MCF 10A (cell line): Measurements from ENCODE around the gene PLXNB2. TPM values are rescaled to one million over a fixed set of nuclear protein-coding genes. Genes with fewer than 3 reads are reported as not detected.

Experiments
- BruUV-seq: library from RNA; stranded (reverse); fragments of 400-500 nt; replicated peaks from 2 replicates; lab custom pipeline; 2021; lab: Mats Ljungman, UMichigan
- CTCF ChIA-PET: fragments of 300-600 bp; sonication (Branson Sonifier 250); formaldehyde crosslinking; extraction: SDS; loops from one replicate; lab custom pipeline; 2021; ENCODE audit warnings: antibody characterized with exemption, inconsistent platforms; lab: Yijun Ruan, JAX
- POLR2A ChIA-PET: fragments of 300-600, 350-650 bp; sonication (Branson Sonifier 250); formaldehyde crosslinking; extraction: SDS; loops from one replicate; lab custom pipeline; 2020; ENCODE audit warnings: antibody characterized with exemption, inconsistent platforms; lab: Yijun Ruan, JAX
- DNase-seq: peaks from one replicate; pipeline ENCODE4 v3.0.0-alpha.2; 2018; ENCODE audit not compliant: unreplicated experiment
- H3K27ac Mint-ChIP-seq: one replicate; pipeline ENCODE4 v1.8.0; 2022; ENCODE audit warnings: mild to moderate bottlenecking, low read depth, mixed read lengths; ENCODE audit not compliant: unreplicated experiment
- H3K27me3 Mint-ChIP-seq: one replicate; pipeline ENCODE4 v1.8.0; 2022; ENCODE audit warnings: mixed read lengths; ENCODE audit not compliant: insufficient read depth, unreplicated experiment
- H3K36me3 Mint-ChIP-seq: one replicate; pipeline ENCODE4 v1.8.0; 2022; ENCODE audit warnings: mild to moderate bottlenecking, moderate library complexity, mixed read lengths; ENCODE audit not compliant: insufficient read depth, unreplicated experiment
- H3K4me1 Mint-ChIP-seq: one replicate; pipeline ENCODE4 v1.8.0; 2022; ENCODE audit warnings: mixed read lengths; ENCODE audit not compliant: insufficient read depth, unreplicated experiment
- H3K4me3 Mint-ChIP-seq: one replicate; pipeline ENCODE4 v1.8.0; 2022; ENCODE audit warnings: mild to moderate bottlenecking, moderate library complexity, mixed read lengths; ENCODE audit not compliant: unreplicated experiment
- H3K9me3 Mint-ChIP-seq: one replicate; pipeline ENCODE4 v1.8.0; 2022; ENCODE audit warnings: mixed read lengths; ENCODE audit not compliant: unreplicated experiment
- intact Hi-C: fragments of 100-400 bp; cut with micrococcal nuclease; formaldehyde crosslinking; loops from 2 replicates; pipeline ENCODE4 v1.14.1; 2022
- total RNA-seq: library from RNA; stranded (reverse); gene quantifications from 2 replicates; pipeline ENCODE4 v1.2.3, GENCODE V29; 2022
- TF ChIP-seq, protein P1 (sequence below): fragments of 200-600 bp; IDR thresholded peaks from one replicate; pipeline ENCODE4 v1.8.0; 2022; ENCODE audit warnings: antibody characterized with exemption, mild to moderate bottlenecking; ENCODE audit not compliant: unreplicated experiment

Gene PLXNB2
- total RNA-seq, 1 experiment from 2014 or later, result 199 TPM

DNA sequence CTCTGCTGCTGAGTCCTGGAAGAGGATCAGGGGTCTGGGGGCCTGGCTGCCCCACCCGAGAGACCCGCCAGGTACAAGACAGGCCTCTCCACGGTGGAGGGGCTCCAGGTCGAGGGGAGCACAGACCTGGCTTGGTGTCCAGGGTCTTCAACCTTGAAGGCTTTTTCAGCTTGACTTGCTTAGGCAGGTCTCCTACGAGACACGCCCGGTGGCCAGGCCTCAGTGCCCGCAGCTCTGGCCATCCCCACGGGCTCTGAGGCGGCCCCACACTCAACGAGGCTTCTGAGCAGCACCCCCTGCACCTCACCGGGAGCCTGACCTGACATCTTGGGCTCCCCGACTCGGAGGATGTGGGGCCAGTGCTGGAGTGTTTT is 6.6 kb upstream of the PLXNB2 start:
- ChIA-PET CTCF (interaction anchor here (1.6 kb wide), 1 partner anchor 9 kb away, joined by 3 read pairs; no protein-coding TSS in a partner anchor), POLR2A (interaction anchor here (1.4 kb wide), 1 partner anchor 12 kb away, joined by 4 read pairs; the partner anchor contains the start of gene DENND6B)
- no TSS peak for BruUV-seq
- Mint-ChIP-seq H3K9me3 (no peaks in the 10 kb centered on the region), H3K36me3 (no peaks in the 10 kb centered on the region), H3K27me3 (no peaks in the 10 kb centered on the region), H3K4me1 (peaks cover 6% of the 10 kb centered on the region), H3K4me3 (no peak overlapping the region), H3K27ac (no peak overlapping the region)
- TF ChIP-seq, protein P1, sequence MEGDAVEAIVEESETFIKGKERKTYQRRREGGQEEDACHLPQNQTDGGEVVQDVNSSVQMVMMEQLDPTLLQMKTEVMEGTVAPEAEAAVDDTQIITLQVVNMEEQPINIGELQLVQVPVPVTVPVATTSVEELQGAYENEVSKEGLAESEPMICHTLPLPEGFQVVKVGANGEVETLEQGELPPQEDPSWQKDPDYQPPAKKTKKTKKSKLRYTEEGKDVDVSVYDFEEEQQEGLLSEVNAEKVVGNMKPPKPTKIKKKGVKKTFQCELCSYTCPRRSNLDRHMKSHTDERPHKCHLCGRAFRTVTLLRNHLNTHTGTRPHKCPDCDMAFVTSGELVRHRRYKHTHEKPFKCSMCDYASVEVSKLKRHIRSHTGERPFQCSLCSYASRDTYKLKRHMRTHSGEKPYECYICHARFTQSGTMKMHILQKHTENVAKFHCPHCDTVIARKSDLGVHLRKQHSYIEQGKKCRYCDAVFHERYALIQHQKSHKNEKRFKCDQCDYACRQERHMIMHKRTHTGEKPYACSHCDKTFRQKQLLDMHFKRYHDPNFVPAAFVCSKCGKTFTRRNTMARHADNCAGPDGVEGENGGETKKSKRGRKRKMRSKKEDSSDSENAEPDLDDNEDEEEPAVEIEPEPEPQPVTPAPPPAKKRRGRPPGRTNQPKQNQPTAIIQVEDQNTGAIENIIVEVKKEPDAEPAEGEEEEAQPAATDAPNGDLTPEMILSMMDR, result no peak
- intact Hi-C loops, result no loop called here
- DNase-seq, result no peak

DNA sequence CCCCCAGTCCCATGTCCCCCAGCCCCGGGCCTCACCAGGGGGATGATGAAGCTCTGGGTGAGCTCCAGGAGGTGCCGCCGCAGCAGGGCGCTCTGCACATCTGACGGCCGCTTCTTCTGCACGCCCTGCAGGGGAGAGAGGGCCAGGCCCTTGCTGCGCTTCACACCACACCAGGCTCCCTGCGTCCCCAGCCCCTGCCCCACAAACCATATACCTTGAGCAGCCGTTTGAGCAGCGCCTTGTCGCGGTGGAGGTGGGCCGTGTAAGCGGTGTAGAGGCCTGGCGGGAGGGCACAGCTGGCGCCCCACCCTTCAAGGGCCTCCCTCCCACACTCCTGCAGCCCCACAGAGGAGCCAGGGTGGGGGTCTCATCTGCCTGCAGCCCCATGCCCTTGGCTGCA is 6.2 kb upstream of the PLXNB2 start:
- H3K4me3 Mint-ChIP-seq, result no peak overlapping the region
- no peak overlapping the region for H3K27ac Mint-ChIP-seq
- H3K4me1 Mint-ChIP-seq, result peaks cover 9% of the 10 kb centered on the region
- H3K9me3 Mint-ChIP-seq, result no peaks in the 10 kb centered on the region
- ChIA-PET CTCF (interaction anchor here (1.6 kb wide), 1 partner anchor 10 kb away, joined by 3 read pairs; no protein-coding TSS in a partner anchor), POLR2A (no interaction called here)
- TF ChIP-seq, protein P1, result no peak
- H3K36me3 Mint-ChIP-seq, result no peaks in the 10 kb centered on the region
- no peak for DNase-seq
- intact Hi-C loops, result no loop called here
- H3K27me3 Mint-ChIP-seq, result no peaks in the 10 kb centered on the region
- no TSS peak for BruUV-seq

DNA sequence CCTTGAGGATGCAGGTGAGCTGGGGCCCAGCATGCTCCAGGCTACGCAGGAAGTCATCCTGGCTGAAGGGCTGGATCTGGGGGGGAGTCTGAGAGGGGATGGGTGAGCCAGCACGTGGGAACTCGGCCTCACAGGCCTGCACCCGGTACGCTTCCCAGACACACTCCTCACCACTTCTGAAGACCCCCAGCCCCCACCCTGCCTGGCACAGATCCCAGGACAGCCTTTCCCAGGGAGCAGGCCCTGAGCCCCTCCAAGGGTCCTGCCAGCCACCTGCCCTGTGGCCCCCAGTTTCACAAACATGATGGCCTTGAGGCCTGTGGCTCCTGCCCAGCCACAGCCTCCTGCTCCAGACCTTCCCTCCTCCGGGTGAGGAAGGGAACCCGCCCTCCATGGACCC is 5.6 kb upstream of the PLXNB2 start:
- H3K27ac Mint-ChIP-seq, result no peak overlapping the region
- intact Hi-C loops, result no loop called here
- peaks cover 10% of the 10 kb centered on the region for H3K4me1 Mint-ChIP-seq
- TF ChIP-seq, protein P1, result no peak
- no peaks in the 10 kb centered on the region for H3K27me3 Mint-ChIP-seq
- BruUV-seq, result no TSS peak
- no peaks in the 10 kb centered on the region for H3K36me3 Mint-ChIP-seq
- ChIA-PET POLR2A (no interaction called here), CTCF (no interaction called here)
- no peak overlapping the region for H3K4me3 Mint-ChIP-seq
- no peaks in the 10 kb centered on the region for H3K9me3 Mint-ChIP-seq
- DNase-seq, result no peak

DNA sequence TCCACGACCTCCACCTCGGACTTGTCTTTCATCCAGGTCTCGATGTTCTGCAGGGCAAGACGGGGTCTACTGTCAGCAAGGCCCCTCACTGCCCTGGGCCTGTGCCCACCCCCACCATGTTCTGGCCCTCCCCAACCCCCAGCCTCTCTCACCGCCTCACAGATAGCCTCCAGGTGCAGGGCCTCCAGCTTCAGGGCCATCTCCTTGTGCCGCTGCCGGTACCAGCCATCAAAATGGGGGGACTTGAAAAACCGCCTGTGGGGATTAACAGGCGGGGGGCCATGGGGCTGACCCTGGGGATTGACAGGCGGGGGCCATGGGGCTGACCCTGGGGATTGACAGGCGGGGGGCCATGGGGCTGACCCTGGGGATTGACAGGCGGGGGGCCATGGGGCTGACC is 4.9 kb upstream of the PLXNB2 start:
- intact Hi-C loops, result no loop called here
- Mint-ChIP-seq H3K36me3 (no peaks in the 10 kb centered on the region), H3K4me3 (no peak overlapping the region), H3K27me3 (no peaks in the 10 kb centered on the region), H3K9me3 (no peaks in the 10 kb centered on the region), H3K27ac (no peak overlapping the region), H3K4me1 (peaks cover 10% of the 10 kb centered on the region)
- TF ChIP-seq, protein P1, result no peak
- no peak for DNase-seq
- ChIA-PET POLR2A (no interaction called here), CTCF (interaction anchor here (1.5 kb wide), 1 partner anchor 30 kb away, joined by 4 read pairs; no protein-coding TSS in a partner anchor)
- no TSS peak for BruUV-seq
